NCI-H1436 (cell line): ENCODE data around the gene CLCN6.
A peak's percentile ranks its signal among the peaks of the same experiment; 100 is the strongest.
"Not testable (repeated sequence)": the region's sequence is repeated elsewhere in the genome, so short reads cannot be mapped to it uniquely, and the experiment has no call there.

ENCODE experiments used
- DNase-seq: peaks from one replicate; lab custom pipeline; 2025; lab: John Stamatoyannopoulos, UW

The CLCN6 gene

GRCh38 chr1:11796036-11796828 is 9.8 kb upstream of the CLCN6 start:
- DNase-seq, result no peak

GRCh38 chr1:11797525-11798216 is 8.3 kb upstream of the CLCN6 start:
- no peak for DNase-seq

GRCh38 chr1:11799099-11799498 is 6.9 kb upstream of the CLCN6 start:
- no peak for DNase-seq

GRCh38 chr1:11799896-11800295 is 6.1 kb upstream of the CLCN6 start:
- DNase-seq, result no peak

- DNase-seq, result no peak
Observed at GRCh38 chr1:11800391-11800755, 5.6 kb upstream of the CLCN6 start.

GRCh38 chr1:11800756-11801433 is 5.1 kb upstream of the CLCN6 start:
- DNase-seq, result no peak

GRCh38 chr1:11802616-11802972 is 3.4 kb upstream of the CLCN6 start:
- DNase-seq, result no peak

GRCh38 chr1:11802973-11803885 is 2.8 kb upstream of the CLCN6 start:
- peak; percentile 84 for DNase-seq

GRCh38 chr1:11803924-11804665 is 1.9 kb upstream of the CLCN6 start:
- not testable (repeated sequence) for DNase-seq

- peak; percentile 30 for DNase-seq
Observed at GRCh38 chr1:11804666-11805421, 1.1 kb upstream of the CLCN6 start.

GRCh38 chr1:11806307-11806936 is 431 bp downstream of the CLCN6 start:
- no peak for DNase-seq

GRCh38 chr1:11807133-11807532 is 1.1 kb downstream of the CLCN6 start:
- DNase-seq, result no peak

DNA sequence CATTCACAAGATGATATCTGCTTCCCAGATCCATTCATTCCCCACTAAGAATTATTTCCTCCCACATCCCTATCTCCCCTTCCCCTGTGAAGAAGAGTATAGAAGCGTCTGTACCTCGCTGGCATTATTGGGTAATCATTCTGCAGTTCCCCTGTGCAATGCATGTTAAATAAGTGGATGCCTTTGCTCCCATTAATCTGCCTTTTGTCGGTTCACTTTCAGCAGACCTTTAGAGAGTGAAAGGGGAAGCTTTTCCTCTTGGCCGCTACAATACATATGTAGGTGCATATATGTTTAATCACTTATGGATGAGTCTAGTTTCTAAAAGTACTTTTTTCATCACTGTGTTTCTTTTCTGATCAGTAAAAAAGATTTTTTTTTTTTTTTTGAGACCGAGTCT is 7.0 kb downstream of the CLCN6 start:
- DNase-seq, result no peak

DNA sequence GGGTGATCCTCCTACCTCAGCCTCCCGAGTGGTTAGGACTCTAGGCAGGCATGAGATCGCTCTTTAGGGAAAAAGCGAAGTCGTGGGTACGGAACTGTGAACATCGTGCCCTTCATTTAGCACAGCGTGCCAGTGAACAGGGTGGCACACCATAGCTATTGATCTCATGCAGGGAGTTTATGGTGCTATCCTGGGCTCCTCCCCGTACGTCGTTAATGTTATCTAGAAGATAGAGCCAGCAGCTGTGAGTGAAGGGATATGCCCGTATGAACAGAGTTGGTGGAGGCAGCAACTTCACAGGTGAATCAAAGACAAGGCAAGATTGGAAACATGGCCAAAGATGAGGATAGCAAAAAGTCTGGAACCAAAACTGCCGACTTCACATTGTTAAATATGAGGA is 11.2 kb downstream of the CLCN6 start:
- no peak for DNase-seq

- no peak for DNase-seq
Observed at GRCh38 chr1:11822091-11822490, 16.1 kb downstream of the CLCN6 start.

DNA sequence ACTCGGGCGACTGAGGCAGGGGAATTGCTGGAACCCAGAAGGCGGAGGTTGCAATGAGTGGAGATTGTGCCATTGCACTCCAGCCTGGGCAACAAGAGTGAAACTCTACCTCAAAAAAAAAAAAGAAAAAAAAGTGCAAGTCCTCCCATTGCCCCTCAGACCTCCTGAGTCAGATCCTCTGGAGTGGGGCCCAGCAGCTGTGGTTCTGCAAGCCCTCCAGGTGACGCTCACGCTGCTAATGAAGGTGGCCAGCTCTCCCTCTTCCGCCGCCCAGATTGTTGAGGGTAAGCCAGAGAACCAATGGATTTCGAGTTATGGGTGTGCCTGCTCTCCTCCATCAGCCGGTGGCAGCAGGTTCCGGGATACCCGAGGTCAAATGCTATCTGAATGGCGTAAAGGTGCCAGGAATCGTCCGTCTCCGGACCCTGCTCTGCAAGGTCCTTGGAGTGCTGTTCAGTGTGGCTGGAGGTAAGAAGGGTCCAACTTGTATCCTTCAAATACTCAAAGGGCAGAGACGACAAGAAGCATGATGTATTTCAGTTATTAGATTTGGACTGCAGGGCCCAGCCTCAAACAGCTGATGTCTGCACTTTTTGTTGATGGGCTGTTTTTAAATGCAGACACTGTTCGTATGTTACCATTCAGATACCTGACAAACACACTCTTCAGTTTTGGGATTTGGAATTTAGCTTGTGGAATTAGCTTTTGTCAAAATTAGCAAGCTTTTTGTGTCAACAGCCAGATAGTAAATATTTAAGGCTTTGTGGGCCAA is 17.6 kb downstream of the CLCN6 start:
- DNase-seq, result no peak

GRCh38 chr1:11825131-11825530 is 19.1 kb downstream of the CLCN6 start:
- no peak for DNase-seq

GRCh38 chr1:11826946-11827345 is 21.0 kb downstream of the CLCN6 start:
- DNase-seq, result no peak

DNA sequence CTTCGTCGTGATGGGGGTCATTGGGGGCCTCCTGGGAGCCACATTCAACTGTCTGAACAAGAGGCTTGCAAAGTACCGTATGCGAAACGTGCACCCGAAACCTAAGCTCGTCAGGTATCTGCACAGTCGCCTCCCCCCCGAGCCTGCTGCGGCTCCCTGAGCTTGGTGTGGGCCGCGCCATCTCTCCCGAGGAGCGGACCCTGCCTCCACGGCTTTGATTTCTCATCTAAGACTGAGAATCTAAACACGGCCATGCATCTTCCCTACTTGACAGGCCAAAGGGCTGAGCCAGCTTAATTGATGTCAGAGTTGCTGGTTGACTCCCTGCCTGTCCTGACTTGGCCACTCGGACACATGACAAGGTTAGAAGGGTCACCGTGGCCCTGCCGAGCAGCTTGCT is 22.5 kb downstream of the CLCN6 start:
- no peak for DNase-seq
